ENCODE measurements around the gene TNFRSF19.
A peak's percentile ranks its signal among the peaks of the same experiment; 100 is the strongest.

The TNFRSF19 gene

GRCh38 chr13:23715762-23716235 is 145.6 kb downstream of the TNFRSF19 start:
- no peak for DNase-seq (ENCODE audit: extremely low read depth, insufficient read length)

GRCh38 chr13:23716401-23716800 is 146.2 kb downstream of the TNFRSF19 start:
- TF ChIP-seq CTCF (IDR thresholded peaks at IDR 0.05; ENCODE audit: insufficient read depth, low read length, poor library complexity, severe bottlenecking) = no peak
- Histone ChIP-seq H3K4me3 (replicated peaks; ENCODE audit: low read depth, low read length) (no peak overlapping the region), H3K27me3 (replicated peaks; ENCODE audit: control insufficient read depth, insufficient read depth, low read length) (no peaks in the 10 kb centered on the region), H3K36me3 (ENCODE audit: control insufficient read depth, insufficient read depth, low read length) (no peaks in the 10 kb centered on the region)
- no peak for DNase-seq (ENCODE audit: extremely low read depth, insufficient read length)

More at GRCh38 chr13:23715762-23716235, 145.6 kb downstream of the TNFRSF19 start:
- Histone ChIP-seq H3K4me3 (replicated peaks; ENCODE audit: low read depth, low read length) (no peak overlapping the region), H3K36me3 (ENCODE audit: control insufficient read depth, insufficient read depth, low read length) (no peaks in the 10 kb centered on the region), H3K27me3 (replicated peaks; ENCODE audit: control insufficient read depth, insufficient read depth, low read length) (no peaks in the 10 kb centered on the region)
- peak; percentile 35 for TF ChIP-seq CTCF (IDR thresholded peaks at IDR 0.05; ENCODE audit: insufficient read depth, low read length, poor library complexity, severe bottlenecking)

GRCh38 chr13:23718996-23719395 is 148.8 kb downstream of the TNFRSF19 start:
- no peak for TF ChIP-seq CTCF (IDR thresholded peaks at IDR 0.05; ENCODE audit: insufficient read depth, low read length, poor library complexity, severe bottlenecking)
- H3K27me3 ChIP-seq (replicated peaks; ENCODE audit: control insufficient read depth, insufficient read depth, low read length) = no peaks in the 10 kb centered on the region
- H3K36me3 ChIP-seq (ENCODE audit: control insufficient read depth, insufficient read depth, low read length) = no peaks in the 10 kb centered on the region
- no peak overlapping the region for H3K4me3 ChIP-seq (replicated peaks; ENCODE audit: low read depth, low read length)
- no peak for DNase-seq (ENCODE audit: extremely low read depth, insufficient read length)

- no peak for DNase-seq (ENCODE audit: extremely low read depth, insufficient read length)
- TF ChIP-seq CTCF (IDR thresholded peaks at IDR 0.05; ENCODE audit: insufficient read depth, low read length, poor library complexity, severe bottlenecking) = no peak
- no peaks in the 10 kb centered on the region for H3K27me3 ChIP-seq (replicated peaks; ENCODE audit: control insufficient read depth, insufficient read depth, low read length)
- no peaks in the 10 kb centered on the region for H3K36me3 ChIP-seq (ENCODE audit: control insufficient read depth, insufficient read depth, low read length)
- H3K4me3 ChIP-seq (replicated peaks; ENCODE audit: low read depth, low read length) = no peak overlapping the region
These were observed 152.7 kb downstream of the TNFRSF19 start for GRCh38 chr13:23722726-23723453.

GRCh38 chr13:23723471-23723870 is 153.3 kb downstream of the TNFRSF19 start:
- no peaks in the 10 kb centered on the region for H3K27me3 ChIP-seq (replicated peaks; ENCODE audit: control insufficient read depth, insufficient read depth, low read length)
- no peak for DNase-seq (ENCODE audit: extremely low read depth, insufficient read length)
- no peak overlapping the region for H3K4me3 ChIP-seq (replicated peaks; ENCODE audit: low read depth, low read length)
- H3K36me3 ChIP-seq (ENCODE audit: control insufficient read depth, insufficient read depth, low read length) = no peaks in the 10 kb centered on the region
- TF ChIP-seq CTCF (IDR thresholded peaks at IDR 0.05; ENCODE audit: insufficient read depth, low read length, poor library complexity, severe bottlenecking) = no peak

Data from GM06990 (cell line).